ENCODE measurements around the gene FAM117B.

Gene FAM117B

GRCh38 chr2:202808754-202809153, 174.0 kb downstream of the FAM117B start:
- DNase-seq (ENCODE audit: low read depth in 3 of 3) = no peak

GRCh38 chr2:202813387-202813786, 178.6 kb downstream of the FAM117B start:
- DNase-seq (ENCODE audit: low read depth in 3 of 3) = no peak

GRCh38 chr2:202814226-202814625, 179.5 kb downstream of the FAM117B start:
- no peak for DNase-seq (ENCODE audit: low read depth in 3 of 3)

- DNase-seq (ENCODE audit: low read depth in 3 of 3) = no peak
These were observed 181.0 kb downstream of the FAM117B start for GRCh38 chr2:202815548-202816360.

- no peak for DNase-seq (ENCODE audit: low read depth in 3 of 3)
These were observed 183.0 kb downstream of the FAM117B start for GRCh38 chr2:202817771-202818170.

GRCh38 chr2:202818321-202818720, 183.6 kb downstream of the FAM117B start:
- DNase-seq (ENCODE audit: low read depth in 3 of 3) = no peak
